Subcutaneous adipose tissue (tissue), 4 donors: ENCODE results near the gene ASAP3. TPM values are rescaled to one million over a fixed set of nuclear protein-coding genes. Genes with fewer than 3 reads are reported as not detected.

ENCODE experiments used
- CTCF ChIP-seq: fragments of 450-650 bp; IDR thresholded peaks from one replicate; pipeline ENCODE4 v1.5.1; 2016; ENCODE audit warnings: low read depth, mild to moderate bottlenecking, control low read depth, antibody characterized with exemption, moderate library complexity
- total RNA-seq, 4 donors: library from RNA; depleted of rRNA; stranded (reverse); fragments of >200 nt; gene quantifications; one replicate each; pipeline ENCODE4 v1.1.0, GENCODE V29; 2016

Gene ASAP3
- total RNA-seq, 4 donors from 2014 or later = 18.4 to 51.7 (median 42.1) TPM

DNA sequence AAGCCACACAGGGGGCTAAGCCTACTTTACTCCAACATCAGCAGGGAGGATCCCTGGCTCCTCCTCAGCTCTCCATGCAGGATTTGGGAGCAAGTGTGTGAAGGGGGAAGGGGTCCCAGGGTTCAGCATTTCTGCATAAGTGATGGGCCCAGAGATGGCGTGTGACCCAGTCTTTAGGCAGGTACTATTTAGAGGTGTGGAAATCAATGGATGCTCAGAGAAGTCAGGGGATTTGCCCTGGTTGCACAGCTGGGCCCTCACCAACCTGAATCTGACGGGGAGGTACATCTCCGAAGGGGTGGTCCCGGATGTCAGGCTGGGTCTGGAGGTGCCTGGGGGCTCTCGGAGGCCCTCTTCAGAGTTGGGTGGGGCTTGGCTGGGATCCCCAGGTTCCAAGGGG, 52.5 kb downstream of the ASAP3 start:
- TF ChIP-seq CTCF = no peak

- TF ChIP-seq CTCF = no peak
These were observed 53.2 kb downstream of the ASAP3 start for GRCh38 chr1:23430803-23431202.

DNA sequence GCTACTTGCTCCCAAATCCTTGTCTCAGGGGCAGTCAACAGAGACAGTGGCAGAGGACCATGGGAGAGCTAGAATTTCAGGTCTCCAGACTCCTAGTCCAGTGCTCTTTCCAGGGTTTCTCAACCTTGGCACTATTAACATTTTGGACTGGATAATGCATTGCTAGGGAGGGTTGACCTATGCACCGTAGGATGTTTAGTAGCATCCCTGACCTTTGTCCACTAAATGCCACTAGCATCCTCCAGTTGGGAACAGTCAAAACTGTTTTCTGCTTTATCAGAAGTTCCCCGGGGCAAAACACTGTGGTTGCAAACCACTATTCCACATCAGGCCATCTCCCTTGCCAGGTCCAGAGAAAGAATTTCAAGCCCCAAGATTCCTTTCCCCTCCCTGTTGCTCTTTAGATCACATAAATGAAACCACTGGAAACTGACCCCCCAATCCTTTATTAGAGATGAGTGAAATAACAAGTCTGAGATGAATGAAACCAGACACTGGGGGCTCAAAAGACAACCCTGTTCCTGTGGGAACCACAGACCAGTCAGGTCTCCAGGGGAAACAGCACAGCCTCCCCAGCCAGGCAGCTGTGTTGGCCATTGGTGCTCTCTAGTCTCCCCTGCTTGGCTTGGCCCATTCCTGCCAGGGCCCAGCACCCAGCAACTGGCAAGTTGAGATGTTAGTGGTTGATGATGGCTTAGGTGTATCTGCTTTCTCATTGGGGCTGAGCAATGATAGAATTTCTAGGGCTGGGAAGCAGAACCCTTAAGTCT, 55.7 kb downstream of the ASAP3 start:
- TF ChIP-seq CTCF = no peak

- TF ChIP-seq CTCF = no peak
These were observed 56.4 kb downstream of the ASAP3 start for GRCh38 chr1:23427550-23427949.

GRCh38 chr1:23426828-23427227, 57.2 kb downstream of the ASAP3 start:
- TF ChIP-seq CTCF = no peak

DNA sequence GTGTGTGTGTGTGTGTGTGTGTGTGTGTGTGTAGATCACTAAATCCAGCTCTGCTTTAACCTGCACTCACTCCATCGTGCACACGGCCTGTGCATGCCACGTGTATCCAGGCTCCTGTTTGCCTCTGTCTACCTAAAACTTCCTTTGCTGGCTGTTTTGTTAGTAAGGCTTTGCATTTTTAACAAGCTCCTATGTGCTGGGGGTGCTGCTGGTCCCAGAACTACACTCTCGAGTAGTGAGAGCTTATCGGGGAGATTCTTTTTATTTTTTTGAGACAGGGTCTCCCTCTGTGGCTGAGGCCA, 58.8 kb downstream of the ASAP3 start:
- TF ChIP-seq CTCF = no peak

- TF ChIP-seq CTCF = no peak
These were observed 59.4 kb downstream of the ASAP3 start, which contains the start of gene TCEA3 for GRCh38 chr1:23424293-23425192. TSS of gene TCEA3 (minus strand) at chr1:23424748. CDS start at chr1:23424633, 115 bp downstream.
